GM12891 (cell line): Measurements from ENCODE around the gene CD99.

ENCODE experiments used
- POLR2A ChIP-seq: IDR thresholded peaks from 2 replicates; pipeline ENCODE4 v1.6.1; 2011; ENCODE audit warnings: low read depth, low read length, control low read depth
- TAF1 ChIP-seq: IDR thresholded peaks from 2 replicates; pipeline ENCODE4 v1.6.1; 2011; ENCODE audit warnings: low read depth, low read length, control low read depth

DNA sequence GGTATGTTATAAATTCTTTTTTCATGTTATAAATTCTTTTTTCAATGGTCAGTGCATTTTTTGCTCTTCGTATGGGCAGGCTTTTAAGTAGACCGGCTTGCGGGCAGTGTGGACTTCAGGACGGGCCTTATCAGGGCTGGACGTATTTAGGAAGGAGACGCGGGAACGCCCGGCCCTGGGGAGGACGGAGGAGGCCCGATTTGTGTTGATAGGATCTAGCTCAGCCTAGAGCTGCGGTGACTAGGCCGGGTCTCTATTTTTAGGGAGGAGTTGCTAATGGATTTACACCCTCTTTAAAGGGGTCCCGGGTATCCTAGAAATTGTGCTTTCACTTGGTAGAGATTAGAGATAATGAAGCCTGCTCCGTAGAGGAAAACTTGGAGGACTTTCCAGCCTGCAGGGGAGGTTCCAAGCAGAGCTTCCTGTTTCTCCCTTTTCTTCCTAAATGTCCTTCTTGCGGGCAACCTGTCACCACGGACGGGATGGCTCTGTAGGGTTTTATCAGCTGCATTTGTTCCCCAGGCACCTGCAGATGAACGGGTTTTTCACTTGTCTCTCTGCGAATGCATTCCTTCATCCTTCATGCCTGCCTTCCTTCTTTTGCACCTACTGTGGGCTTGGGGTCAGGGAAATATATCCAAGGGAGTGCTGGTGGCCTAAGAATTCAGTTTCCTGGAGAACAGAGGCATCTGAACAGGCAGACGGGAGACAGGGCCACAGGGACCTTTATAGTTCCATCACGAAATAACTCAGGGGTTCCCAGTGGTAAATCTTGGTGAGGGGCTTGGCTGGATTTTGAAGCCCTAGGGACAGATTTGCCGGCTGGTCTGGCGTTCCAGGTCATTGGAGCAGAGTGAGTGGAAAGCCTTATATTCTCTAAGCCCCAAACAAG, 1.4 kb downstream of the CD99 start:
- no peak for TF ChIP-seq POLR2A
- no peak for TF ChIP-seq TAF1
